MM.1S (cell line): Measurements from ENCODE around the gene KCNQ2.

Source experiments
- DNase-seq: peaks from one replicate; pipeline ENCODE4 v3.0.0-alpha.2; 2015
- H2AFZ ChIP-seq: fragments of 300-600 bp; sonication (generic); 2 replicates; pipeline ENCODE4 v1.6.0; 2016; ENCODE audit warnings: antibody characterized with exemption, low read length
- H3F3A ChIP-seq: fragments of 300-600 bp; sonication (generic); 2 replicates; pipeline ENCODE4 v1.6.1; 2016; ENCODE audit warnings: mild to moderate bottlenecking, antibody characterized with exemption, low read length, moderate library complexity, mixed read lengths; ENCODE audit not compliant: insufficient read depth
- H3K27ac ChIP-seq: fragments of 300-600 bp; sonication (generic); 2 replicates; pipeline ENCODE4 v1.5.1; 2016; ENCODE audit warnings: mild to moderate bottlenecking, low read length
- H3K27me3 ChIP-seq: fragments of 300-600 bp; sonication (generic); replicated peaks from 2 replicates; pipeline ENCODE4 v1.6.0; 2016; ENCODE audit warnings: low read length; ENCODE audit not compliant: insufficient read depth
- H3K36me3 ChIP-seq: fragments of 300-600 bp; sonication (generic); replicated peaks from 2 replicates; pipeline ENCODE4 v1.6.1; 2016; ENCODE audit warnings: mild to moderate bottlenecking, low read length, mixed read lengths; ENCODE audit not compliant: insufficient read depth
- H3K4me1 ChIP-seq: fragments of 300-600 bp; sonication (generic); 2 replicates; pipeline ENCODE4 v1.6.1; 2016; ENCODE audit warnings: low read length, mixed read lengths
- H3K4me2 ChIP-seq: fragments of 300-600 bp; sonication (generic); 2 replicates; pipeline ENCODE4 v1.6.0; 2016; ENCODE audit warnings: low read depth, low read length
- H3K4me3 ChIP-seq: fragments of 300-600 bp; sonication (generic); 2 replicates; pipeline ENCODE4 v1.5.1; 2016; ENCODE audit warnings: low read length, mixed read lengths
- H3K79me2 ChIP-seq: fragments of 300-600 bp; sonication (generic); 2 replicates; pipeline ENCODE4 v1.6.1; 2016; ENCODE audit warnings: mixed run types, low read length, mixed read lengths
- H3K9ac ChIP-seq: fragments of 300-600 bp; sonication (generic); 2 replicates; pipeline ENCODE4 v1.6.1; 2016; ENCODE audit warnings: low read length, mixed read lengths
- H3K9me2 ChIP-seq: fragments of 300-600 bp; sonication (generic); replicated peaks from 2 replicates; pipeline ENCODE4 v1.6.1; 2016; ENCODE audit warnings: mild to moderate bottlenecking, low read length, mixed read lengths; ENCODE audit not compliant: insufficient read depth
- H3K9me3 ChIP-seq: fragments of 300-600 bp; sonication (generic); replicated peaks from 2 replicates; pipeline ENCODE4 v1.6.1; 2016; ENCODE audit warnings: mild to moderate bottlenecking, low read length, mixed read lengths; ENCODE audit not compliant: insufficient read depth
- H4K20me1 ChIP-seq: fragments of 300-600 bp; sonication (generic); 2 replicates; pipeline ENCODE4 v1.6.1; 2016; ENCODE audit warnings: mild to moderate bottlenecking, low read length, moderate library complexity, mixed read lengths; ENCODE audit not compliant: insufficient read depth
- CTCF ChIP-seq: fragments of 300-600 bp; sonication (generic); IDR thresholded peaks from 2 replicates; pipeline ENCODE4 v1.5.1; 2016; ENCODE audit warnings: antibody characterized with exemption, low read length, mixed read lengths
- EZH2 ChIP-seq: fragments of 300-600 bp; sonication (generic); optimal IDR thresholded peaks from 2 replicates; pipeline ENCODE3; 2017; ENCODE audit warnings: low read depth, mild to moderate bottlenecking, antibody characterized with exemption, low read length, mixed read lengths
- EZH2phosphoT487 ChIP-seq: fragments of 300-600 bp; sonication (generic); IDR thresholded peaks from 2 replicates; pipeline ENCODE4 v1.6.1; 2018; ENCODE audit warnings: antibody characterized with exemption, low read length

The KCNQ2 gene

GRCh38 chr20:63423751-63424150 is 48.7 kb downstream of the KCNQ2 start:
- Histone ChIP-seq H3K27ac (no peak overlapping the region), H3F3A (no peaks in the 10 kb centered on the region), H2AFZ (no peak overlapping the region), H3K36me3 (no peaks in the 10 kb centered on the region), H3K9me2 (no peaks in the 10 kb centered on the region), H3K27me3 (peaks cover 100% of the 10 kb centered on the region), H3K4me2 (no peak overlapping the region), H3K9ac (no peak overlapping the region), H3K4me1 (no peaks in the 10 kb centered on the region), H4K20me1 (no peaks in the 10 kb centered on the region), H3K79me2 (no peaks in the 10 kb centered on the region), H3K9me3 (no peaks in the 10 kb centered on the region), H3K4me3 (no peak overlapping the region)
- no peak for DNase-seq
- TF ChIP-seq EZH2 (no peak), EZH2phosphoT487 (no peak), CTCF (no peak)

GRCh38 chr20:63422653-63423052 is 49.8 kb downstream of the KCNQ2 start:
- no peak for DNase-seq
- Histone ChIP-seq H3K27me3 (peaks cover 100% of the 10 kb centered on the region), H3K4me2 (no peak overlapping the region), H3K9me2 (no peaks in the 10 kb centered on the region), H2AFZ (no peak overlapping the region), H3K4me1 (no peaks in the 10 kb centered on the region), H3F3A (no peaks in the 10 kb centered on the region), H3K79me2 (no peaks in the 10 kb centered on the region), H4K20me1 (no peaks in the 10 kb centered on the region), H3K9me3 (no peaks in the 10 kb centered on the region), H3K36me3 (no peaks in the 10 kb centered on the region), H3K4me3 (no peak overlapping the region), H3K9ac (no peak overlapping the region), H3K27ac (no peak overlapping the region)
- TF ChIP-seq EZH2 (no peak), EZH2phosphoT487 (no peak), CTCF (no peak)

GRCh38 chr20:63421913-63422312 is 50.5 kb downstream of the KCNQ2 start:
- H3K4me2 ChIP-seq: no peak overlapping the region
- H3K27ac ChIP-seq: no peak overlapping the region
- no peaks in the 10 kb centered on the region for H3K36me3 ChIP-seq
- TF ChIP-seq CTCF (no peak), EZH2 (no peak), EZH2phosphoT487 (no peak)
- no peaks in the 10 kb centered on the region for H3K79me2 ChIP-seq
- H3K9me2 ChIP-seq: no peaks in the 10 kb centered on the region
- DNase-seq: no peak
- H3K27me3 ChIP-seq: peaks cover 100% of the 10 kb centered on the region
- H3K9ac ChIP-seq: no peak overlapping the region
- no peak overlapping the region for H3K4me3 ChIP-seq
- H2AFZ ChIP-seq: no peak overlapping the region
- H3K4me1 ChIP-seq: no peaks in the 10 kb centered on the region
- H4K20me1 ChIP-seq: no peaks in the 10 kb centered on the region
- no peaks in the 10 kb centered on the region for H3F3A ChIP-seq
- H3K9me3 ChIP-seq: no peaks in the 10 kb centered on the region
